Measurements from ENCODE around the gene PBLD. TPM values are rescaled to one million over a fixed set of nuclear protein-coding genes. Genes with fewer than 3 reads are reported as not detected.
"Not testable (repeated sequence)": the region's sequence is repeated elsewhere in the genome, so short reads cannot be mapped to it uniquely, and the experiment has no call there.

PBLD gene
- total RNA-seq, 1 experiment from 2014 or later: 4.9 TPM

DNA sequence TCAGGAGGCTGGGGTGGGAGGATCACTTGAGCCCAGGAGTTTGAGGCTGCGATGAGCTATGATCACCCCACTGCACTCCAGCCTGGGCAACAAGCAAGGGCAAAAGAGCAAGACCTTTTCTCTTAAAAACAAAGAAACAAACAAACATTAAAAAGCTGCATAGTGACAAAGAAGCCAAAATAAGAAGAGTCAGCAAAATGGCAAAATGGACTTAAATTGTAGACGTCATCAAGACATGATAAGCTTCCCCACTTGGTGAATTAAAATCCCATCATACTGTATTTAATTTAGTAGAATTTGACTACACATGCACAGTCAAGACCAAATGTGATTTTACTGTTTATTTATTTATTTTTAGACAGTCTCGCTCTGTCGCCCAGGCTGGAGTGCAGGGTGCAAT, 52.0 kb downstream of the PBLD start:
- no peak overlapping the region for H3K27ac ChIP-seq (ENCODE audit: low read depth, low read length, poor library complexity, severe bottlenecking)
- no peaks in the 10 kb centered on the region for H3K4me1 ChIP-seq (ENCODE audit: insufficient read depth, low read length, poor library complexity, severe bottlenecking)
- DNase-seq (ENCODE audit: low spot score): no peak
- no peaks in the 10 kb centered on the region for H3K36me3 ChIP-seq (ENCODE audit: insufficient read depth, low read length, poor library complexity, severe bottlenecking)
- no TSS peak for BruUV-seq (replicated peaks)
- H3K27me3 ChIP-seq (replicated peaks; ENCODE audit: insufficient read depth, low read depth, low read length, poor library complexity): no peaks in the 10 kb centered on the region
- ChIA-PET POLR2A (ENCODE audit: low non-redundant PET) (no interaction called here), CTCF (no interaction called here)
- H3K4me3 ChIP-seq (ENCODE audit: low read depth, low read length, poor library complexity, severe bottlenecking): no peak overlapping the region
- no peak for TF ChIP-seq EZH2 (IDR thresholded peaks at IDR 0.05; ENCODE audit: borderline replicate concordance, low read depth, low read length, poor library complexity, severe bottlenecking)
- TF ChIP-seq, protein P1, sequence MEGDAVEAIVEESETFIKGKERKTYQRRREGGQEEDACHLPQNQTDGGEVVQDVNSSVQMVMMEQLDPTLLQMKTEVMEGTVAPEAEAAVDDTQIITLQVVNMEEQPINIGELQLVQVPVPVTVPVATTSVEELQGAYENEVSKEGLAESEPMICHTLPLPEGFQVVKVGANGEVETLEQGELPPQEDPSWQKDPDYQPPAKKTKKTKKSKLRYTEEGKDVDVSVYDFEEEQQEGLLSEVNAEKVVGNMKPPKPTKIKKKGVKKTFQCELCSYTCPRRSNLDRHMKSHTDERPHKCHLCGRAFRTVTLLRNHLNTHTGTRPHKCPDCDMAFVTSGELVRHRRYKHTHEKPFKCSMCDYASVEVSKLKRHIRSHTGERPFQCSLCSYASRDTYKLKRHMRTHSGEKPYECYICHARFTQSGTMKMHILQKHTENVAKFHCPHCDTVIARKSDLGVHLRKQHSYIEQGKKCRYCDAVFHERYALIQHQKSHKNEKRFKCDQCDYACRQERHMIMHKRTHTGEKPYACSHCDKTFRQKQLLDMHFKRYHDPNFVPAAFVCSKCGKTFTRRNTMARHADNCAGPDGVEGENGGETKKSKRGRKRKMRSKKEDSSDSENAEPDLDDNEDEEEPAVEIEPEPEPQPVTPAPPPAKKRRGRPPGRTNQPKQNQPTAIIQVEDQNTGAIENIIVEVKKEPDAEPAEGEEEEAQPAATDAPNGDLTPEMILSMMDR (conservative IDR thresholded peaks at IDR 0.05; ENCODE audit: low read depth, low read length): no peak
- intact Hi-C loops (cut with micrococcal nuclease; ENCODE audit: unreplicated experiment): no loop called here
- peaks cover 4% of the 10 kb centered on the region for H3K9me3 ChIP-seq (ENCODE audit: low read depth, low read length, poor library complexity, severe bottlenecking)

DNA sequence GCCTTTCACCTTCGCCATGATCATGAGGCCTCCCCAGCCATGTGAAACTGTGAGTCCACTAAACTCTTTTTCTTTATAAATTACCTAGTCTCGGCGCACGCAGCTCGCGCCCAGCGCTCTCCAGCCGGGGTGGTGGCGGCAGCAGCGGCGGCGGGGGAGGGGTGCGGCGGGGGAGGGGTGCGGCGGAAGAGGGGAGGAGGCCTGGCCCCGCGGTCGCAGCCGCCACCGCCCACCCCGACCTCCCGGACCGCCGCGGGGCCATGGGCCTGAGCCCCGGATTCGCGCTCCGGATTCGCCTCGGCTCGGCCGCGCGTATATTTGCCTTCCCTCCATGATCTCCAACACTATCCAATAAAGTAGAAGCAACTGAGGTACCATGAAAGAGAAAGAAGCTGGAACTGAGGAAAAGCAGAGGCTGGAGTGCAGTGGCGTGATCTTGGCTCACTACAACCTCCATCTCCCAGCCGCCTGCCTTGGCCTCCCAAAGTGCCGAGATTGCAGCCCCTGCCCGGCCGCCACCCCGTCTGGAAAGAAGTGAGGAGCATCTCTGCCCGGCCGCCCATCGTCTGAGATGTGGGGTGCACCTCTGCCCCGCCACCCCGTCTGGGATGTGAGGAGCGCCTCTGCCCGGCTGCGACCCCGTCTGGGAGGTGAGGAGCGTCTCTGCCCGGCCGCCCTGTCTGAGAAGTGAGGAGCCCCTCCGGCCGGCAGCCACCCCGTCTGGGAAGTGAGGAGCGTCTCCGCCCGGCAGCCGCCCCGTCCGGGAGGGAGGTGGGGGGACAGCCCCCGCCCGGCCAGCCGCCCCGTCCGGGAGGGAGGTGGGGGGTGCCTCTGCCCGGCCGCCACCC, 53.6 kb downstream of the PBLD start:
- H3K4me3 ChIP-seq (ENCODE audit: low read depth, low read length, poor library complexity, severe bottlenecking); DNase-seq (ENCODE audit: low spot score); POLR2A ChIA-PET (ENCODE audit: low non-redundant PET); H3K27ac ChIP-seq (ENCODE audit: low read depth, low read length, poor library complexity, severe bottlenecking); H3K9me3 ChIP-seq (ENCODE audit: low read depth, low read length, poor library complexity, severe bottlenecking); BruUV-seq (replicated peaks); H3K27me3 ChIP-seq (replicated peaks; ENCODE audit: insufficient read depth, low read depth, low read length, poor library complexity); CTCF ChIA-PET; H3K4me1 ChIP-seq (ENCODE audit: insufficient read depth, low read length, poor library complexity, severe bottlenecking); intact Hi-C loops (cut with micrococcal nuclease; ENCODE audit: unreplicated experiment); H3K36me3 ChIP-seq (ENCODE audit: insufficient read depth, low read length, poor library complexity, severe bottlenecking): not testable (repeated sequence)

DNA sequence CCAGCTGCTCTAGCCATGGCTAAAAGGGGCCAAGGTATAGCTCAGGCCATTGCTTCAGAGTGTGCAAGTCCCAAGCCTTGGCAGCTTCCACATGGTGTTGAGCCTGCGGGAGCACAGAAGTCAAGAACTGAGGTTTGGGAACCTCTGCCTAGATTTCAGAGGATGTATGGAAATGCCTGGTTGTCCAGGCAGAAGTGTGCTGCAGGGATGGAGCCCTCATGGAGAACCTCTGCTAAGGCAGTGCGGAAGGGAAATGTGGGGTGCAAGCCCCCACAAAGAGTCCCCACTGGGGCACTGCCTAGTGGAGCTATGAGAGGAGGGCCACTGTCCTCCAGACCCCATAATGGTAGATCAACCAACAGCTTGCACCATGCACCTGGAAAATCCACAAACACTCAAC, 54.9 kb downstream of the PBLD start:
- H3K27ac ChIP-seq (ENCODE audit: low read depth, low read length, poor library complexity, severe bottlenecking); intact Hi-C loops (cut with micrococcal nuclease; ENCODE audit: unreplicated experiment); H3K4me1 ChIP-seq (ENCODE audit: insufficient read depth, low read length, poor library complexity, severe bottlenecking); H3K9me3 ChIP-seq (ENCODE audit: low read depth, low read length, poor library complexity, severe bottlenecking); H3K27me3 ChIP-seq (replicated peaks; ENCODE audit: insufficient read depth, low read depth, low read length, poor library complexity); CTCF ChIA-PET; POLR2A ChIA-PET (ENCODE audit: low non-redundant PET); DNase-seq (ENCODE audit: low spot score); H3K36me3 ChIP-seq (ENCODE audit: insufficient read depth, low read length, poor library complexity, severe bottlenecking); BruUV-seq (replicated peaks); H3K4me3 ChIP-seq (ENCODE audit: low read depth, low read length, poor library complexity, severe bottlenecking): not testable (repeated sequence)

DNA sequence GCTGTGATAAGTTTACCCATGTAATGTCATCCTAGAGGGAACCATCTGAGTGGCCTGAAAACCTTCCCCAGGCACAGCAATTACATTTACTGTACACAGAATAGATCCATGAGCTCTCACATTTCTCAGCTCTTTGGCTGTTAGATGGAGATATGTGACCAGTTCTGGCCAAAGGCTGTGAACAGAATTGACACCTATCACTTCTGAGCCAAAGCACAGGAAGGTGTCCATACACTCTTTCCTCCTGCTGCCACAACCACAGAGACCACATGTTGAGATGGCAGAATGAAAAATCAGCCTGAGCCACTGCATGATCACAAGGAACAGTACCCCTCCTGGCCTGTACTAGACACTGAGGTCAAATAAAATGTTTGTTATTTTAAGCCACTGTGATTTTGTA, 56.5 kb downstream of the PBLD start:
- no TSS peak for BruUV-seq (replicated peaks)
- ChIA-PET CTCF (no interaction called here), POLR2A (ENCODE audit: low non-redundant PET) (no interaction called here)
- H3K9me3 ChIP-seq (ENCODE audit: low read depth, low read length, poor library complexity, severe bottlenecking): peaks cover 4% of the 10 kb centered on the region
- no peaks in the 10 kb centered on the region for H3K27me3 ChIP-seq (replicated peaks; ENCODE audit: insufficient read depth, low read depth, low read length, poor library complexity)
- no peak for TF ChIP-seq EZH2 (IDR thresholded peaks at IDR 0.05; ENCODE audit: borderline replicate concordance, low read depth, low read length, poor library complexity, severe bottlenecking)
- TF ChIP-seq, protein P1 (conservative IDR thresholded peaks at IDR 0.05; ENCODE audit: low read depth, low read length): no peak
- intact Hi-C loops (cut with micrococcal nuclease; ENCODE audit: unreplicated experiment): no loop called here
- H3K4me3 ChIP-seq (ENCODE audit: low read depth, low read length, poor library complexity, severe bottlenecking): no peak overlapping the region
- no peak overlapping the region for H3K27ac ChIP-seq (ENCODE audit: low read depth, low read length, poor library complexity, severe bottlenecking)
- no peaks in the 10 kb centered on the region for H3K36me3 ChIP-seq (ENCODE audit: insufficient read depth, low read length, poor library complexity, severe bottlenecking)
- DNase-seq (ENCODE audit: low spot score): no peak
- peaks cover 5% of the 10 kb centered on the region for H3K4me1 ChIP-seq (ENCODE audit: insufficient read depth, low read length, poor library complexity, severe bottlenecking)

All from A673 (cell line).